ENCODE measurements around the gene MTA1.

DNA sequence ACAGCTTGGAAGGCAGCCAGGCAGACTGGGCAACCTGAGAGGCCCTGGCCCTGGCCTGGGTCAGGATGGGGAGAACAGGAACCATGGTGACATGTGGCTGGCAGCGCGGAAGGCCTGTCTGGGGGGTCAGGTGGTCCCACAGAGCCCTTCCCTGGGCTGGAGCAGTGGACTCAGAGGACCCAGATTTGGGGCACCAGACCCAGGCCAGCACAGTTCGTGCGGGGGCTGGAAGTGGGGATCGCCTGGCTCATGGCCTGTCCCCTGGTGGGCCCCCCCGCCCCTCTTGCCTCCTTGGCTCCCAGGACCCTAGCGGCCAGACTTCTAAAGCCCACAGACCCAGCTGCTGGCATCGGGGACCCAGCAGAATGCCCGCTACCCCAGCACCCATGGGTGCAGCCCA, 21.4 kb downstream of the MTA1 start:
- TF ChIP-seq, protein P1, sequence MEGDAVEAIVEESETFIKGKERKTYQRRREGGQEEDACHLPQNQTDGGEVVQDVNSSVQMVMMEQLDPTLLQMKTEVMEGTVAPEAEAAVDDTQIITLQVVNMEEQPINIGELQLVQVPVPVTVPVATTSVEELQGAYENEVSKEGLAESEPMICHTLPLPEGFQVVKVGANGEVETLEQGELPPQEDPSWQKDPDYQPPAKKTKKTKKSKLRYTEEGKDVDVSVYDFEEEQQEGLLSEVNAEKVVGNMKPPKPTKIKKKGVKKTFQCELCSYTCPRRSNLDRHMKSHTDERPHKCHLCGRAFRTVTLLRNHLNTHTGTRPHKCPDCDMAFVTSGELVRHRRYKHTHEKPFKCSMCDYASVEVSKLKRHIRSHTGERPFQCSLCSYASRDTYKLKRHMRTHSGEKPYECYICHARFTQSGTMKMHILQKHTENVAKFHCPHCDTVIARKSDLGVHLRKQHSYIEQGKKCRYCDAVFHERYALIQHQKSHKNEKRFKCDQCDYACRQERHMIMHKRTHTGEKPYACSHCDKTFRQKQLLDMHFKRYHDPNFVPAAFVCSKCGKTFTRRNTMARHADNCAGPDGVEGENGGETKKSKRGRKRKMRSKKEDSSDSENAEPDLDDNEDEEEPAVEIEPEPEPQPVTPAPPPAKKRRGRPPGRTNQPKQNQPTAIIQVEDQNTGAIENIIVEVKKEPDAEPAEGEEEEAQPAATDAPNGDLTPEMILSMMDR (IDR thresholded peaks at IDR 0.05), result no peak
- no peak for TF ChIP-seq POLR2A (IDR thresholded peaks at IDR 0.05)

All from Peyer's patch (tissue), 4 donors.